GM12891 (cell line): ENCODE results near the gene BRIP1.

Experiments used
- PAX5 ChIP-seq: IDR thresholded peaks from 2 replicates; pipeline ENCODE4 v1.6.1; 2011; ENCODE audit warnings: low read length, moderate library complexity, mild to moderate bottlenecking; ENCODE audit not compliant: insufficient read depth, severe bottlenecking
- POLR2A ChIP-seq: IDR thresholded peaks from 2 replicates; pipeline ENCODE4 v1.6.1; 2011; ENCODE audit warnings: low read depth, low read length, control low read depth
- POLR2AphosphoS5 ChIP-seq: IDR thresholded peaks from 2 replicates; pipeline ENCODE4 v1.6.1; 2011; ENCODE audit warnings: low read depth, low read length, control low read depth
- SPI1 ChIP-seq: IDR thresholded peaks from 2 replicates; pipeline ENCODE4 v1.6.1; 2011; ENCODE audit warnings: low read depth, low read length, control low read depth
- TAF1 ChIP-seq: IDR thresholded peaks from 2 replicates; pipeline ENCODE4 v1.6.1; 2011; ENCODE audit warnings: low read depth, low read length, control low read depth

- no peak for TF ChIP-seq POLR2AphosphoS5
- no peak for TF ChIP-seq POLR2A
- no peak for TF ChIP-seq TAF1
- TF ChIP-seq PAX5 = no peak
- no peak for TF ChIP-seq SPI1
These were observed 66.0 kb downstream of the BRIP1 start for GRCh38 chr17:61797283-61797682.
